Astrocyte (in vitro differentiated cells and primary cell): Measurements from ENCODE around the gene RNU2-63P. TPM values are rescaled to one million over a fixed set of nuclear protein-coding genes. Genes with fewer than 3 reads are reported as not detected.
"Not testable (repeated sequence)": the region's sequence is repeated elsewhere in the genome, so short reads cannot be mapped to it uniquely, and the experiment has no call there.

Experiments used
- DNase-seq: peaks from one replicate; pipeline ENCODE4 v3.0.0-alpha.2; 2010; ENCODE audit warnings: low read depth
- FAIRE-seq: peaks from 2 replicates; lab custom pipeline; 2011; peaks lifted over from hg19 to GRCh38; lab: Jason Lieb, UNC
- H2AFZ ChIP-seq: 2 replicates; pipeline ENCODE4 v1.6.0; 2012; ENCODE audit warnings: low read depth, low read length, inconsistent platforms
- H3K27ac ChIP-seq: 2 replicates; pipeline ENCODE4 v1.5.1; 2011; ENCODE audit warnings: low read depth, low read length, inconsistent platforms
- H3K27me3 ChIP-seq: 2 replicates; pipeline ENCODE4 v1.6.0; 2011; ENCODE audit warnings: low read length, inconsistent platforms; ENCODE audit not compliant: insufficient read depth
- H3K36me3 ChIP-seq: 2 replicates; pipeline ENCODE4 v1.5.1; 2011; ENCODE audit warnings: low read length, inconsistent platforms; ENCODE audit not compliant: insufficient read depth
- H3K4me1 ChIP-seq: 2 replicates; pipeline ENCODE4 v1.5.1; 2011; ENCODE audit warnings: low read length, inconsistent platforms; ENCODE audit not compliant: insufficient read depth
- H3K4me2 ChIP-seq: 2 replicates; pipeline ENCODE4 v1.6.0; 2012; ENCODE audit warnings: low read length, inconsistent platforms
- H3K4me3 ChIP-seq: 2 replicates; pipeline ENCODE4 v1.5.1; 2011; ENCODE audit warnings: low read depth, mild to moderate bottlenecking, low read length, inconsistent platforms; ENCODE audit not compliant: insufficient read depth
- H3K79me2 ChIP-seq: 2 replicates; pipeline ENCODE4 v1.6.0; 2012; ENCODE audit warnings: mild to moderate bottlenecking, low read length, inconsistent platforms; ENCODE audit not compliant: insufficient read depth
- H3K9ac ChIP-seq: 2 replicates; pipeline ENCODE4 v1.6.0; 2012; ENCODE audit warnings: mild to moderate bottlenecking, low read length, inconsistent platforms
- H3K9me3 ChIP-seq: 2 replicates; pipeline ENCODE4 v1.5.1; 2012; ENCODE audit warnings: low read depth, mild to moderate bottlenecking, low read length, inconsistent platforms; ENCODE audit not compliant: insufficient read depth
- H4K20me1 ChIP-seq: 2 replicates; pipeline ENCODE4 v1.6.0; 2012; ENCODE audit warnings: low read length, inconsistent platforms; ENCODE audit not compliant: insufficient read depth
- H3K27ac Mint-ChIP-seq: one replicate; pipeline ENCODE4 v1.8.0; 2021; ENCODE audit warnings: mild to moderate bottlenecking, mixed read lengths; ENCODE audit not compliant: unreplicated experiment
- H3K27me3 Mint-ChIP-seq: one replicate; pipeline ENCODE4 v1.8.0; 2021; ENCODE audit warnings: low read depth, mixed read lengths; ENCODE audit not compliant: unreplicated experiment
- H3K36me3 Mint-ChIP-seq: one replicate; pipeline ENCODE4 v1.8.0; 2021; ENCODE audit warnings: low read depth, mixed read lengths; ENCODE audit not compliant: unreplicated experiment
- H3K4me1 Mint-ChIP-seq: one replicate; pipeline ENCODE4 v1.8.0; 2021; ENCODE audit warnings: low read depth, mixed read lengths; ENCODE audit not compliant: unreplicated experiment
- H3K4me3 Mint-ChIP-seq: one replicate; pipeline ENCODE4 v1.8.0; 2021; ENCODE audit warnings: mild to moderate bottlenecking, moderate library complexity, mixed read lengths; ENCODE audit not compliant: unreplicated experiment
- H3K9me3 Mint-ChIP-seq: one replicate; pipeline ENCODE4 v1.8.0; 2021; ENCODE audit warnings: mild to moderate bottlenecking, mixed read lengths; ENCODE audit not compliant: unreplicated experiment
- EZH2 ChIP-seq: IDR thresholded peaks from 2 replicates; pipeline ENCODE4 v1.6.1; 2012; ENCODE audit warnings: mild to moderate bottlenecking, low read length, inconsistent platforms; ENCODE audit not compliant: insufficient read depth
- total RNA-seq: library from RNA; stranded (reverse); gene quantifications from 2 replicates; pipeline ENCODE4 v1.2.1, GENCODE V29; 2021
- TF ChIP-seq, protein P1 (sequence below): IDR thresholded peaks from 2 replicates; pipeline ENCODE4 v1.5.1; 2011; ENCODE audit warnings: low read depth, mild to moderate bottlenecking, inconsistent platforms, low read length, moderate library complexity; ENCODE audit not compliant: insufficient read depth

RNU2-63P gene
- total RNA-seq, 1 donor from 2014 or later: 4.2 TPM

DNA sequence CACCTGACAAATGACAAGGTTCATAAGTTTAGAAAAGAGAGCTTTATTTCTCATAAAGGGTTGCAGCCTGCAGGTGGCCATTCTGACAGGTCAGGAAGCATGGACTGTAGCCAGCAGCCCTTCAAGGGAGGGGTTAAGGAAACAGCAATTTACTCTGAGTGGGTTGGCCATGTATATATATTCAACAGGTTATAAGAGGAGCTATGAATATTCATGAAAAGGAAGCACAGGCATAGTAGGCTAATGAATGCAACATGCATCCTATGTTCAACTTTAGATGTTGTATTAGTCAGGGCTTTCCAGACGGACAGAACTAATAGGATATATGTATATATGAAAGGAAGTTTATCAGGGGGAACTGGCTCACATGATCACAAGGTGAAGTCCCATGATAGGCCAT is 20.6 kb downstream of the RNU2-63P start:
- no peaks in the 10 kb centered on the region for H3K27me3 ChIP-seq
- no peaks in the 10 kb centered on the region for H3K9me3 Mint-ChIP-seq
- H3K27ac ChIP-seq: no peak overlapping the region
- H3K4me3 ChIP-seq: no peak overlapping the region
- H3K36me3 ChIP-seq: no peaks in the 10 kb centered on the region
- H3K4me1 Mint-ChIP-seq: no peaks in the 10 kb centered on the region
- no peaks in the 10 kb centered on the region for H3K4me1 ChIP-seq
- no peak overlapping the region for H2AFZ ChIP-seq
- H3K4me3 Mint-ChIP-seq: no peak overlapping the region
- no peak overlapping the region for H3K9ac ChIP-seq
- DNase-seq (no peak), FAIRE-seq (no peak)
- H4K20me1 ChIP-seq: no peaks in the 10 kb centered on the region
- H3K27me3 Mint-ChIP-seq: peaks cover 2% of the 10 kb centered on the region
- H3K27ac Mint-ChIP-seq: no peak overlapping the region
- no peak overlapping the region for H3K4me2 ChIP-seq
- H3K9me3 ChIP-seq: no peaks in the 10 kb centered on the region
- H3K36me3 Mint-ChIP-seq: no peaks in the 10 kb centered on the region
- TF ChIP-seq, protein P1, sequence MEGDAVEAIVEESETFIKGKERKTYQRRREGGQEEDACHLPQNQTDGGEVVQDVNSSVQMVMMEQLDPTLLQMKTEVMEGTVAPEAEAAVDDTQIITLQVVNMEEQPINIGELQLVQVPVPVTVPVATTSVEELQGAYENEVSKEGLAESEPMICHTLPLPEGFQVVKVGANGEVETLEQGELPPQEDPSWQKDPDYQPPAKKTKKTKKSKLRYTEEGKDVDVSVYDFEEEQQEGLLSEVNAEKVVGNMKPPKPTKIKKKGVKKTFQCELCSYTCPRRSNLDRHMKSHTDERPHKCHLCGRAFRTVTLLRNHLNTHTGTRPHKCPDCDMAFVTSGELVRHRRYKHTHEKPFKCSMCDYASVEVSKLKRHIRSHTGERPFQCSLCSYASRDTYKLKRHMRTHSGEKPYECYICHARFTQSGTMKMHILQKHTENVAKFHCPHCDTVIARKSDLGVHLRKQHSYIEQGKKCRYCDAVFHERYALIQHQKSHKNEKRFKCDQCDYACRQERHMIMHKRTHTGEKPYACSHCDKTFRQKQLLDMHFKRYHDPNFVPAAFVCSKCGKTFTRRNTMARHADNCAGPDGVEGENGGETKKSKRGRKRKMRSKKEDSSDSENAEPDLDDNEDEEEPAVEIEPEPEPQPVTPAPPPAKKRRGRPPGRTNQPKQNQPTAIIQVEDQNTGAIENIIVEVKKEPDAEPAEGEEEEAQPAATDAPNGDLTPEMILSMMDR: no peak
- no peak for TF ChIP-seq EZH2
- H3K79me2 ChIP-seq: no peaks in the 10 kb centered on the region

DNA sequence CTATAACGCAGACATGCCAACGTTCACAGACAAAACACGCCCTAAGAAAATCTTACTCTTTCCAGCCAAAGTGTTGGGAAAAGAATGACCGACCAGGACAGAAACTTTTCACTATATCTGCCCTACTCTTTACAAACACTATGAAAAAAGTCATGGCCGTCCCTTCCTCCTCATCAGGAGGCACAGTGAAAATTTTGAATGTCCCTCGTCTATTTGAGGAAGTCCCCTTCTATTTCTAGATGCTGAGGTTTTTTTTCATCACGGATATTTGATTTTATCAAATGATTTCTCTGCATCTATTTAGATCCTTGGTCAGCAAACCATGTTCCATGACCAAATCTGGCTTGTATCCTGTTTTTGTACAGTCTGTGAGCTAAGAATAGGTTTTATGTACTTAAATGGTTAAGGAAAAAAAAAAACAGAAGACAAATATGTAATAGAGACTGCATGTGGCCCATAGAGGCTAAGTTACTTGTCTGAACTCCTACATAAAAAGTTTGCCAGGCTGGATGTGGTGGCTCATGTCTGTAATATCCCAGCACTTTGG is 22.0 kb downstream of the RNU2-63P start:
- not testable (repeated sequence) for H3K4me3 Mint-ChIP-seq, H3K27me3 ChIP-seq, H4K20me1 ChIP-seq, H3K27ac ChIP-seq, DNase-seq, H3K27me3 Mint-ChIP-seq, H3K27ac Mint-ChIP-seq, H3K9me3 ChIP-seq, H3K9me3 Mint-ChIP-seq, H3K79me2 ChIP-seq, H3K4me3 ChIP-seq, H3K4me2 ChIP-seq, H3K36me3 ChIP-seq, H3K36me3 Mint-ChIP-seq, H3K9ac ChIP-seq, H3K4me1 ChIP-seq, FAIRE-seq, H3K4me1 Mint-ChIP-seq, H2AFZ ChIP-seq

DNA sequence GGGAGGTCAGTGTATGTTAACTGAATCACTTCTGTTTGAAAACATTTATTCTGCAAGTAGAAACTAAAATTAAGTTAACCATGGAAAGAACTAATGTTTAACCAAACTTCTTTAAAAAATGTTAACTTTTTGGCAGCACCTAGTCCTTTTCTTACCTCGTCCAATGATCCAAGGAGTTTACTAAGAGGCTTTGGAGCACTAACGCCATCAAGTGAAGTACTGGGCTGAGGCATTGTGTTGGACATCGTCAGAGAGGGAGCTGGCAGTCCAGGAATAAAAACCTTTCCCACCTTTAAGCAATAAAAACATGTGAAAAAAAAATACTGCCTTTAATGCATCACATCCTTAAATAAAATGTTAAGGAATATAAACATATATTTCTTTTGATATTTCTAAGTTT is 23.8 kb downstream of the RNU2-63P start:
- not testable (repeated sequence) for H3K4me3 Mint-ChIP-seq

DNA sequence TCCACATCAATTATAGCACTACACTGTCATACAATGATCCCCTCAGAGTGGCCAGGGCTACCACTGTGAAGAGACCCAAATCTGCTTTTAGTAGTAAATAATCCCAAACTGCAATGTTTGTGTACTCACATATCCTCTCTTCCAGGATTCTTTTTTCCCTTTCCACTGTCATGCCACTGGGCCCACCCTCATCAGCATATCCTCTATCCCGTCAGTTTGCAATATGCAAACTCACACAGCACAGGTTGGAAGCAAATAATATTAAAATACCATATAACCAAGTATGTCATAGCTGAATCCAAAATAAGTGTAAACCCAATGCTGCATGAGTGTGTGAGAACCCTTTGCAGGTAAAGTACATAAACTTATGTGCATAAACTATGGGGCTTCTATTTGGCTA is 28.9 kb downstream of the RNU2-63P start:
- FAIRE-seq, H3K9me3 ChIP-seq, H2AFZ ChIP-seq, H3K4me1 Mint-ChIP-seq, DNase-seq, H3K36me3 Mint-ChIP-seq, H3K27me3 Mint-ChIP-seq, H3K27ac ChIP-seq, H4K20me1 ChIP-seq, H3K4me3 Mint-ChIP-seq, H3K4me1 ChIP-seq, H3K4me3 ChIP-seq, H3K27ac Mint-ChIP-seq, H3K9me3 Mint-ChIP-seq, H3K9ac ChIP-seq, H3K27me3 ChIP-seq, H3K79me2 ChIP-seq, H3K36me3 ChIP-seq, H3K4me2 ChIP-seq: not testable (repeated sequence)

More for the DNA sequence above, 23.8 kb downstream of the RNU2-63P start:
- not testable (repeated sequence) for H3K27ac Mint-ChIP-seq, H3K27ac ChIP-seq, H3K4me2 ChIP-seq, H3K36me3 ChIP-seq, H3K4me3 ChIP-seq, H3K4me1 Mint-ChIP-seq, H3K27me3 ChIP-seq, DNase-seq, H3K4me1 ChIP-seq, H3K9me3 ChIP-seq, H3K36me3 Mint-ChIP-seq, H3K27me3 Mint-ChIP-seq, H3K9me3 Mint-ChIP-seq, H3K79me2 ChIP-seq, H2AFZ ChIP-seq, H4K20me1 ChIP-seq, FAIRE-seq, H3K9ac ChIP-seq

DNA sequence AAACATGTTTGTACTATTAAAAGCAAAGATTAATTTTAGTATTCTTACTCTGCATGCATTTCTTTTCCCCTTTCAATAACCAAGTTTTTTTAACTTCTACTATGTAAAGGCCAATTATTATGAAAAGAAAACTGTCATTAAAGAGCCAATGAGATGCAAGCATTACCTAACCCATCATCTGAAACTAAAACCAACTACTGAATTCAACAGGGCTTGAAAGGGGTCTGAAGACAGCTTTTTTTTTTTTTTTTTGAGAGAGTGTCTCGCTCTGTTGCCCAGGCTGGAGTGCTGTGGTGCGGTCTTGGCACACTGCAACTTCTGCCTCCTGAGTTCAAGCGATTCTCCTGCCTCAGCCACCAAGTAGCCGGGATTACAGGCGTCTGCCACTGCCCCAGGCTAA is 30.4 kb downstream of the RNU2-63P start:
- not testable (repeated sequence) for H3K27me3 Mint-ChIP-seq

More for the DNA sequence above, 30.4 kb downstream of the RNU2-63P start:
- H3K4me2 ChIP-seq, H3K27me3 ChIP-seq, H3K9me3 Mint-ChIP-seq, H3K27ac ChIP-seq, DNase-seq, H3K9ac ChIP-seq, H3K36me3 Mint-ChIP-seq, H3K27ac Mint-ChIP-seq, H4K20me1 ChIP-seq, H3K4me1 ChIP-seq, FAIRE-seq, H3K9me3 ChIP-seq, H3K79me2 ChIP-seq, H3K4me3 ChIP-seq, H2AFZ ChIP-seq, H3K36me3 ChIP-seq, H3K4me1 Mint-ChIP-seq, H3K4me3 Mint-ChIP-seq: not testable (repeated sequence)
